Stomach (tissue), 9 donors: ENCODE data around the gene ZNF584. TPM values are rescaled to one million over a fixed set of nuclear protein-coding genes. Genes with fewer than 3 reads are reported as not detected.

Experiments
- DNase-seq, 2 donors: peaks; one replicate each; pipeline versions ENCODE4 v3.0.0 to v3.0.0-alpha.2; 2013 to 2019
- H3K27ac ChIP-seq, 5 donors: fragments of 200-600 bp in 4 of 5; sonication (generic) in 4 of 5; one replicate each; pipeline ENCODE4 v1.5.1; 2013 to 2019; ENCODE audit warnings: mild to moderate bottlenecking in 1 of 5, moderate library complexity in 1 of 5
- H3K27me3 ChIP-seq, 3 donors: fragments of 200-600 bp; sonication (generic); one replicate each; pipeline ENCODE4 v1.5.1; 2017 to 2019; ENCODE audit warnings: mixed run types in 1 of 3
- H3K36me3 ChIP-seq, 4 donors: fragments of 200-600 bp; sonication (generic); 1 replicate in 3 of 4; 2 replicates in 1 of 4; pipeline ENCODE4 v1.5.1; 2016 to 2019
- H3K4me1 ChIP-seq, 4 donors: fragments of 200-600 bp; sonication (generic); one replicate each; pipeline ENCODE4 v1.5.1; 2016 to 2019
- H3K4me3 ChIP-seq, 4 donors: fragments of 200-600 bp; sonication (generic) in 3 of 4; one replicate each; pipeline ENCODE4 v1.5.1; 2016 to 2019; ENCODE audit warnings: mild to moderate bottlenecking in 1 of 4
- H3K9me3 ChIP-seq, 4 donors: fragments of 200-600 bp; sonication (generic); one replicate each; pipeline ENCODE4 v1.5.1; 2016 to 2019
- CTCF ChIP-seq, 7 experiments: fragments of 450-650 bp in 4 of 7; fragments of 200-600 bp in 3 of 7; sonication (generic) in 3 of 7; IDR thresholded peaks; one replicate each; pipeline ENCODE4 v1.5.1; 2016 to 2019; ENCODE audit warnings: antibody characterized with exemption in 7 of 7, control low read depth in 2 of 7, mild to moderate bottlenecking in 1 of 7
- EP300 ChIP-seq: sonication (generic); formaldehyde crosslinking; IDR thresholded peaks from one replicate; pipeline ENCODE4 v1.6.1; 2017; ENCODE audit warnings: antibody characterized with exemption
- POLR2A ChIP-seq, 4 donors: fragments of 450-650 bp; IDR thresholded peaks; one replicate each; pipeline ENCODE4 v1.6.1; 2016; ENCODE audit warnings: antibody characterized with exemption in 4 of 4, control low read depth in 2 of 4, mild to moderate bottlenecking in 1 of 4, moderate library complexity in 1 of 4
- POLR2AphosphoS5 ChIP-seq, 3 donors: sonication (generic); formaldehyde crosslinking; IDR thresholded peaks; one replicate each; pipeline ENCODE4 v1.6.1; 2016; ENCODE audit warnings: antibody characterized with exemption in 3 of 3
- WGBS, 5 donors: extraction: QIAGEN DNeasy Blood & Tissue Kit in 3 of 5; methylation state at CpG; one replicate each; pipeline versions ENCODE4 v1.1.5 to v1.1.7; 2013 to 2018; 5-methylcytosine and 5-hydroxymethylcytosine counted together
- intact Hi-C: fragments of 100-400 bp; cut with DNase I; formaldehyde crosslinking; loops from one replicate; pipeline ENCODE4 v1.15.1; 2023; ENCODE audit warnings: low total_unique reads
- polyA plus RNA-seq, 3 donors: library from polyadenylated mRNA; stranded (reverse); fragments of 200-250 nt; gene quantifications; one replicate each; pipeline ENCODE4 v1.2.3, GENCODE V29; 2013
- total RNA-seq, 5 donors: library from RNA; depleted of rRNA; stranded (reverse); fragments of >200 nt; gene quantifications; one replicate each; pipeline versions ENCODE4 v1.1.0 to v1.2.3, GENCODE V29; 2014 to 2016
- donor health status: healthy with polysubstance abuse.
- donor health status: Bipolar disorder and iron deficiency.
- donor health status: healthy.

The ZNF584 gene
- total and polyA plus RNA-seq, 8 donors, result 5.4 to 114 (median 10.8) TPM; not detected in 1

DNA sequence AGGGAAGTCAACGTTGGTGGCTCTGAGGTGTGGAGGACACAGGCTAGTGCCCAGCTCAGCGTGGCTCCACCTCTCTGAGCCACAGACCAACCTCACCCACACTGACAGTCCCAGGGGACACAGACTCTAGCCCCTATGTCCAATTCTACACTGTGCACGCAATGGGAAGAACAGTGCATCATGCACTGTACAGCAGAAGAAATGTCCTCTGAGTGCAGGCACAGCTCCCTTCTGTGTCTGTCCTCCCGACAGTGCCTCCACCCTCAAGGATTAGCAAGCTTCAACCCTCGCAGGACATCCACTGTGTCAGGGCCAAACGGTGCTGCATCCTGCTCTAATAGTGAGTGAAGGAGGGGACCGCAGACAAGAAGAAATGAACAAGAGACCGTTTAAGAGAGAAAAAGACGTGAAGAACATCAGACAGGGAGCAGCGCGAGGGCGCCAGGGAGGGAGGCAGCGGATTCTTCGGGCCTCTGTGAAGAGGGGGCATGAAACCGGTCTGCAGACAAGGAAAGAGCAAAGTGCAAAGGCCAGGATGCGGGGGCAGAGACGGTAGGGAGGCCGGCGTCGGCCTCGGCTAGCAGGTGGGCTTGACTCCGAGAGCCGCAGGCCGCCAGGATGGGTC lies 28.3 kb upstream of the ZNF584 start:
- Histone ChIP-seq H3K27ac (peak overlapping the region; percentile 94 to 99 (median 97)), H3K9me3 (no peaks in the 10 kb centered on the region), H3K4me3 (peak overlapping the region; percentile 75 to 96 (median 90)), H3K36me3 (no peaks in the 10 kb centered on the region), H3K4me1 (peaks cover 19 to 33% (median 29%) of the 10 kb centered on the region in 4 donors), H3K27me3 (no peaks in the 10 kb centered on the region)
- intact Hi-C loops, result no loop called here
- 3 to 8% (median 5%) methylated on average over 22 to 24 of the region's 24 CpGs for WGBS, 5 donors
- TF ChIP-seq POLR2A (IDR thresholded peaks at IDR 0.05), result no peak
- no peak for DNase-seq

DNA sequence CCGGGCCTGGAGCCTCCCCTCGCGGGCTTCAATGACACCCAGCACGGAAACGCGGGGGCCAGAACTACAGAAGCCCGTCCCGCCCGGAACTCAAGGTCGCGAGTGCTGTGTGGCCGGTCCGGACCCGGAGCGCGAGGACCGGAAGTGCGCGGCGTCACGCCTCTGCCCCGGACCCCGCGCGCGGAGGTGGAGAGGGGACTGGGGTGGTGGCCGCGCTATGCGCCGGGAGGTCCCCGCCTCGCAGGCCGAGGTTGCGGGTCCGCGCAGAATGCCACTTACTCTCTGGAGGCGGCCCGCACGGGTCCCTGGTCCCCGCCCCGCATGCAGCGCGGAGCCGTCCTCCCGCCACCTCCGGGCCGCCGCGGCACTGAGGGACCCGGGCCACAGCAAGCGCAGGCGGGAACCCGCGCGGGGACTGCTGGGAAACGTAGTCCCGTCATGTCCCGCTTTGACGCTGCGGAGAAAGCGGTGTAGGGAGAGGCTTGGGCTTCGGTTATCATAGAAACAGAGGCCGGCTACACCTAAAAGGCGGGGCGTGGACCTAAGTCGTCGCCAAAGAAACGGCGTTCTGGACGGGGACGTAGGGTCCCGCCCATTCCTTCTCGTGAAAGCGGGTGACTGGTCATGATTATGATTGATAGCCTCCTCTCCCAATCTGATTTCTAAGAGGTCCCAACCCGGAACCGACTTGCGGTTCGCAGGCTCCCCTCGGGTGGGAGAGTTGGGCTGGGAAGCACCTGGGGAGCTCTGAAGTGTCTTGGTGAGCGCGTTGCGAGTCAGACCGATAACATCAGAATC lies 27.6 kb upstream of the ZNF584 start, which contains the start of gene ZNF837:
Gene ZNF837, minus strand, starts transcription at position 369 of the 798 bp plus-strand sequence. CDS start 11,698 bp downstream, outside the sequence.
- H3K27me3 ChIP-seq, result no peaks in the 10 kb centered on the region
- intact Hi-C loops, result no loop called here
- DNase-seq, result peak; percentile 99 to 100
- H3K4me3 ChIP-seq, result peak within 1 kb of the TSS; percentile 75 to 96 (median 90)
- TF ChIP-seq EP300, result no peak
- peak in 2 of 4 donors; percentile 19 to 70 for TF ChIP-seq POLR2A (IDR thresholded peaks at IDR 0.05)
- TF ChIP-seq POLR2AphosphoS5 (IDR thresholded peaks at IDR 0.05), result peak; percentile 3 to 86 (median 76)
- TF ChIP-seq CTCF (IDR thresholded peaks at IDR 0.05), result no peak
- H3K4me1 ChIP-seq, result peaks cover 25 to 40% (median 36%) of the 10 kb centered on the region in 4 donors
- H3K9me3 ChIP-seq, result no peaks in the 10 kb centered on the region
- no peaks in the 10 kb centered on the region for H3K36me3 ChIP-seq
- 0 to 1% (median 1%) methylated on average over 31 to 83 of the region's 83 CpGs for WGBS, 5 donors
- H3K27ac ChIP-seq, result peak within 1 kb of the TSS; percentile 94 to 99 (median 97)

DNA sequence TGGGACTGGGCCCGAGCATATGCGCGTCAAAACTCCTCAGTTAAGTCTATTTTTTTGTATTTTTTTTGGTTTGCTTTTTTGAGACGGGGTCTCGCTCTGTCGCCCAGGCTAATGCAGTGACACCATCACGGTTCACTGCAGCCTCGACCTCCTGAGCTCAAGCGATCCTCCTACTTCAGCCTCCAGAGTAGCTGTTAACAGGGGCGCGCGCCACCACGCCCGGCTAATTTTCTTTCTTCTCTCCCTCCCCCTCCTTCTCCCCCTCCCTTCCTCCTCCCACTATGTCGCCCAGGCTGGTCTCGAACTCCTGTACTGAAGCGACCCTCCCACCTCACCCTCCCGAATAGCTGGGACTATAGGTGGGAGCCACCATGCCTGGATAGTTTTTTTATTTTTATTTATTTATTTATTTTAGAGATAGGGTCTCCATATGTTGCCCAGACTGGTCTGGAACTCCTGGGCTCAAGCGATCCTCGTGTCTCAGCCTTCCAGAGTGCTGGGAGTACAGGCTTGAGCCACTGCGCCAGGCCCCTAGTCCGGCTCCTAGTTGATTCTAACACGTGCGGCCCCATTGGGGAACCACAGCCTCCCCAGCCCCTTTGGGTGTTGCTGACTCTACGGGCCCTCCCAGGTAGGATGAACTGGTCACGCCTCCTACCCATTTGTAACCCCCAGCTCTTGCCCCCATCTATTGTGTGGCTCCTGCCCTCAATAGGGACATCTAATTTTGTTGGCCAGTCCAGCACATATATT lies 26.8 kb upstream of the ZNF584 start:
- no peaks in the 10 kb centered on the region for H3K27me3 ChIP-seq
- DNase-seq, result no peak
- peak overlapping the region; percentile 68 to 99 (median 96) for H3K27ac ChIP-seq
- H3K36me3 ChIP-seq, result no peaks in the 10 kb centered on the region
- H3K4me3 ChIP-seq, result peak overlapping the region; percentile 75 to 96 (median 90)
- H3K9me3 ChIP-seq, result no peaks in the 10 kb centered on the region
- TF ChIP-seq EP300, result no peak
- WGBS, 5 donors, result 26 to 32% (median 28%) methylated on average over 26 of the region's 26 CpGs
- H3K4me1 ChIP-seq, result peaks cover 32 to 45% (median 44%) of the 10 kb centered on the region in 4 donors
- intact Hi-C loops, result no loop called here

DNA sequence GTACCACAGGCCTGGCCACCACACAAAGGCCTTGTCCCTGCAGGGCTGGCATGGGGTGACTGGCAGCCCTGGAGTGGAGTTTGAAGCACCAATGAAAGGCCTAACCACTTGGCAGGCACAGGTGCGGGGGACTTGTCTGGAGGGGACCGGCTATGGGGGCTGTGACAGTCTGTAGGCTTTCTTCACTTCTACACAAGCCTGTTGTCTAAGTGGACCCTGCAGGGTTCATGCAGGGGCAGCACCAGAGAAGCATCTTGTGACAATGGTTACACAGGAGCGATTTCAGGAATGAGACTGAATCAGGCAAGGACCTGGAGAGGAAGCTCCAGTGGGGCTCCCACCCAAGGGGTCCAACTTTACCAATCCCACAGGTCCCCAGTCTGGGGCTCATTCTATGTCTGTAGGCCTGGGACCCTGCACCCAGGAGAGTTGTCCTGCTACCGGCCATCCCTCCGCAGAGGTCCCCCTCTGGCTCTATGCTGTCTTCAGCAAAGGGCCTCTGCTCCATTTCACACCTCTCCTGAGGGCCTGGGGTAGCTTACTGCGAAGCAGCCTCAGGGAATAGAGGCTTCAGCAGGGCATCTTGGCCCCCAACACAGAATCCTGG lies 25.3 kb upstream of the ZNF584 start:
- WGBS, 5 donors, result 93 to 97% (median 94%) methylated on average over 4 to 6 of the region's 6 CpGs
- Histone ChIP-seq H3K36me3 (peaks cover 0 to 2% (median 1%) of the 10 kb centered on the region in 4 donors), H3K4me3 (no peak overlapping the region), H3K4me1 (peaks cover 37 to 53% (median 51%) of the 10 kb centered on the region in 4 donors), H3K9me3 (no peaks in the 10 kb centered on the region), H3K27me3 (no peaks in the 10 kb centered on the region), H3K27ac (no peak overlapping the region)
- peak in 1 of 2 donors; percentile 4 for DNase-seq
- intact Hi-C loops, result no loop called here
- TF ChIP-seq POLR2AphosphoS5 (IDR thresholded peaks at IDR 0.05), result no peak
- no peak for TF ChIP-seq POLR2A (IDR thresholded peaks at IDR 0.05)
- TF ChIP-seq EP300, result no peak
- TF ChIP-seq CTCF (IDR thresholded peaks at IDR 0.05), result no peak
